Gastroesophageal sphincter (tissue), 4 donors: Measurements from ENCODE around the gene TMEM145. TPM values are rescaled to one million over a fixed set of nuclear protein-coding genes. Genes with fewer than 3 reads are reported as not detected.

Experiments
- ATAC-seq: fragments of 150-250 bp; one replicate; pipeline ENCODE4 v1.9.1; 2016; ENCODE audit warnings: mild to moderate bottlenecking, moderate library complexity
- H3K27ac ChIP-seq, 4 donors: fragments of 200-600 bp; sonication (generic) in 3 of 4; 1 replicate in 3 of 4; 2 replicates in 1 of 4; pipeline ENCODE4 v1.5.1; 2016 to 2019
- H3K27me3 ChIP-seq: fragments of 200-600 bp; sonication (generic); one replicate; pipeline ENCODE4 v1.5.1; 2019
- H3K36me3 ChIP-seq, 2 donors: fragments of 200-600 bp; sonication (generic); one replicate each; pipeline ENCODE4 v1.5.1; 2019; ENCODE audit warnings: control low read depth in 1 of 2
- H3K4me1 ChIP-seq, 3 donors: fragments of 200-600 bp; sonication (generic); 1 replicate in 2 of 3; 2 replicates in 1 of 3; pipeline ENCODE4 v1.5.1; 2016 to 2019; ENCODE audit warnings: control low read depth in 2 of 3
- H3K4me3 ChIP-seq, 2 donors: fragments of 200-600 bp; sonication (generic); one replicate each; pipeline ENCODE4 v1.5.1; 2019; ENCODE audit warnings: mild to moderate bottlenecking in 1 of 2, moderate library complexity in 1 of 2
- H3K9me3 ChIP-seq, 3 donors: fragments of 200-600 bp; sonication (generic); one replicate each; pipeline ENCODE4 v1.5.1; 2017 to 2019; ENCODE audit warnings: control low read depth in 2 of 3
- CTCF ChIP-seq, 4 experiments: fragments of 200-600 bp in 2 of 4; fragments of 450-650 bp in 2 of 4; sonication (generic) in 1 of 4; IDR thresholded peaks; one replicate each; pipeline ENCODE4 v1.5.1; 2017 to 2019; ENCODE audit warnings: antibody characterized with exemption in 4 of 4, mild to moderate bottlenecking in 2 of 4, moderate library complexity in 2 of 4
- EP300 ChIP-seq: sonication (generic); formaldehyde crosslinking; IDR thresholded peaks from one replicate; pipeline ENCODE4 v1.6.1; 2017; ENCODE audit warnings: antibody characterized with exemption, mild to moderate bottlenecking
- POLR2A ChIP-seq, 2 donors: fragments of 450-650 bp; IDR thresholded peaks; one replicate each; pipeline ENCODE4 v1.6.1; 2017; ENCODE audit warnings: antibody characterized with exemption in 2 of 2, mild to moderate bottlenecking in 2 of 2, moderate library complexity in 1 of 2
- POLR2AphosphoS5 ChIP-seq: sonication (generic); formaldehyde crosslinking; IDR thresholded peaks from one replicate; pipeline ENCODE4 v1.6.1; 2017; ENCODE audit warnings: antibody characterized with exemption
- WGBS, 2 donors: methylation state at CpG; one replicate each; pipeline ENCODE4 v1.1.5; 2018; ENCODE audit warnings: low coverage in 1 of 2; 5-methylcytosine and 5-hydroxymethylcytosine counted together
- total RNA-seq, 4 donors: library from RNA; depleted of rRNA; stranded (reverse); fragments of >200 nt; gene quantifications; one replicate each; pipeline ENCODE4 v1.1.0, GENCODE V29; 2016

The TMEM145 gene
- total RNA-seq, 4 donors from 2014 or later: 0.27 TPM; not detected in 3

GRCh38 chr19:42271861-42272534 is 41.1 kb upstream of the TMEM145 start:
- Histone ChIP-seq H3K4me1 (peaks cover 0 to 81% (median 34%) of the 10 kb centered on the region in 3 donors), H3K4me3 (no peak overlapping the region), H3K27ac (peak overlapping the region in 2 of 4 donors; percentile 88 to 90), H3K27me3 (no peaks in the 10 kb centered on the region), H3K36me3 (peaks cover 0 to 46% of the 10 kb centered on the region in 2 donors), H3K9me3 (no peaks in the 10 kb centered on the region)
- no peak for ATAC-seq
- 70 to 88% methylated on average over 4 of the region's 35 CpGs for WGBS, 2 donors
- TF ChIP-seq EP300 (no peak), POLR2AphosphoS5 (no peak), CTCF (IDR thresholded peaks at IDR 0.05) (no peak), POLR2A (IDR thresholded peaks at IDR 0.05) (no peak)

- WGBS, 2 donors: 80% methylated on average over 2 of the region's 9 CpGs; no CpG with 5 or more reads in 1 of the 2 donors
- H3K27ac ChIP-seq: peak overlapping the region in 1 of 4 donors; percentile 13
- H3K9me3 ChIP-seq: no peaks in the 10 kb centered on the region
- TF ChIP-seq CTCF (IDR thresholded peaks at IDR 0.05) (no peak), POLR2AphosphoS5 (no peak), POLR2A (IDR thresholded peaks at IDR 0.05) (no peak), EP300 (no peak)
- peaks cover 0 to 46% of the 10 kb centered on the region in 2 donors for H3K36me3 ChIP-seq
- peaks cover 0 to 84% (median 38%) of the 10 kb centered on the region in 3 donors for H3K4me1 ChIP-seq
- H3K4me3 ChIP-seq: no peak overlapping the region
- ATAC-seq: no peak
- no peaks in the 10 kb centered on the region for H3K27me3 ChIP-seq
Observed at GRCh38 chr19:42272535-42272897, 40.6 kb upstream of the TMEM145 start.

GRCh38 chr19:42272989-42273406 is 40.1 kb upstream of the TMEM145 start:
- Histone ChIP-seq H3K27ac (peak overlapping the region in 1 of 4 donors; percentile 13), H3K4me3 (no peak overlapping the region), H3K9me3 (no peaks in the 10 kb centered on the region), H3K27me3 (no peaks in the 10 kb centered on the region), H3K4me1 (peaks cover 0 to 84% (median 38%) of the 10 kb centered on the region in 3 donors), H3K36me3 (peaks cover 0 to 46% of the 10 kb centered on the region in 2 donors)
- TF ChIP-seq CTCF (IDR thresholded peaks at IDR 0.05) (no peak), POLR2AphosphoS5 (no peak), EP300 (no peak), POLR2A (IDR thresholded peaks at IDR 0.05) (no peak)
- no CpG with 5 or more reads among the region's 23 CpGs for WGBS, 2 donors
- no peak for ATAC-seq

- ATAC-seq: no peak
- TF ChIP-seq CTCF (IDR thresholded peaks at IDR 0.05) (no peak), POLR2A (IDR thresholded peaks at IDR 0.05) (no peak), POLR2AphosphoS5 (no peak), EP300 (no peak)
- 90% methylated on average over 13 of the region's 43 CpGs; no CpG with 5 or more reads in 1 of the 2 donors for WGBS, 2 donors
- Histone ChIP-seq H3K27me3 (no peaks in the 10 kb centered on the region), H3K9me3 (no peaks in the 10 kb centered on the region), H3K4me1 (peaks cover 0 to 90% (median 43%) of the 10 kb centered on the region in 3 donors), H3K36me3 (peaks cover 0 to 46% of the 10 kb centered on the region in 2 donors), H3K4me3 (no peak overlapping the region), H3K27ac (peak overlapping the region in 1 of 4 donors; percentile 99)
Observed at GRCh38 chr19:42273407-42274064, 39.6 kb upstream of the TMEM145 start.
